K562 (cell line): ENCODE data around the gene CLEC6A.

Experiments used
- CBX8 ChIP-seq: fragments of 200-600 bp; sonication (generic); IDR thresholded peaks from 2 replicates; pipeline ENCODE4 v1.6.1; 2012; ENCODE audit warnings: borderline replicate concordance, mixed run types, low read depth, mild to moderate bottlenecking, moderate library complexity, mixed read lengths, low read length, control low read depth, inconsistent platforms; ENCODE audit not compliant: poor library complexity, severe bottlenecking; ENCODE audit errors: extremely low read depth
- CREM ChIP-seq: IDR thresholded peaks from 2 replicates; pipeline ENCODE4 v1.6.1; 2014; ENCODE audit warnings: antibody characterized with exemption, low read depth
- FOXK1 ChIP-seq: sonication (generic); formaldehyde crosslinking; IDR thresholded peaks from 2 replicates; pipeline ENCODE4 v1.8.0; 2022; ENCODE audit warnings: missing genetic modification reagents, mild to moderate bottlenecking, borderline replicate concordance
- NBN ChIP-seq: fragments of 450-650 bp; IDR thresholded peaks from 2 replicates; pipeline ENCODE4 v1.6.1; 2016; ENCODE audit warnings: low read depth, mild to moderate bottlenecking
- TOE1 ChIP-seq, 2 experiments: fragments of 450-650 bp in 1 of 2; sonication (generic) in 1 of 2; formaldehyde crosslinking in 1 of 2; IDR thresholded peaks; 2 replicates each; pipeline versions ENCODE4 v1.7.1 to v1.8.0; 2016 to 2022; ENCODE audit warnings: borderline replicate concordance in 2 of 2, mild to moderate bottlenecking in 2 of 2, antibody characterized with exemption in 1 of 2, inconsistent platforms in 1 of 2, low read depth in 1 of 2, missing genetic modification reagents in 1 of 2, moderate library complexity in 1 of 2
- TF ChIP-seq, protein P1 (sequence below), 3 experiments: IDR thresholded peaks in 2 of 3; conservative IDR thresholded peaks in 1 of 3; 2 replicates each; pipeline ENCODE4 v1.5.1; 2011 to 2012; ENCODE audit warnings: low read length in 3 of 3, mild to moderate bottlenecking in 3 of 3, control low read depth in 2 of 3, improper control_type of control experiment in 1 of 3, inconsistent platforms in 1 of 3, low read depth in 1 of 3, mixed read lengths in 1 of 3, moderate library complexity in 1 of 3; ENCODE audit not compliant: insufficient read depth in 2 of 3

- TF ChIP-seq NBN, result no peak
- TF ChIP-seq TOE1 (IDR thresholded peaks at IDR 0.05; ENCODE audit: borderline replicate concordance), result no peak
- no peak for TF ChIP-seq TOE1 (CRISPR knock-in tag; IDR thresholded peaks at IDR 0.05; ENCODE audit: borderline replicate concordance, low read depth)
- TF ChIP-seq FOXK1, result no peak
- TF ChIP-seq CBX8, result no peak
- TF ChIP-seq, protein P1, sequence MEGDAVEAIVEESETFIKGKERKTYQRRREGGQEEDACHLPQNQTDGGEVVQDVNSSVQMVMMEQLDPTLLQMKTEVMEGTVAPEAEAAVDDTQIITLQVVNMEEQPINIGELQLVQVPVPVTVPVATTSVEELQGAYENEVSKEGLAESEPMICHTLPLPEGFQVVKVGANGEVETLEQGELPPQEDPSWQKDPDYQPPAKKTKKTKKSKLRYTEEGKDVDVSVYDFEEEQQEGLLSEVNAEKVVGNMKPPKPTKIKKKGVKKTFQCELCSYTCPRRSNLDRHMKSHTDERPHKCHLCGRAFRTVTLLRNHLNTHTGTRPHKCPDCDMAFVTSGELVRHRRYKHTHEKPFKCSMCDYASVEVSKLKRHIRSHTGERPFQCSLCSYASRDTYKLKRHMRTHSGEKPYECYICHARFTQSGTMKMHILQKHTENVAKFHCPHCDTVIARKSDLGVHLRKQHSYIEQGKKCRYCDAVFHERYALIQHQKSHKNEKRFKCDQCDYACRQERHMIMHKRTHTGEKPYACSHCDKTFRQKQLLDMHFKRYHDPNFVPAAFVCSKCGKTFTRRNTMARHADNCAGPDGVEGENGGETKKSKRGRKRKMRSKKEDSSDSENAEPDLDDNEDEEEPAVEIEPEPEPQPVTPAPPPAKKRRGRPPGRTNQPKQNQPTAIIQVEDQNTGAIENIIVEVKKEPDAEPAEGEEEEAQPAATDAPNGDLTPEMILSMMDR (IDR thresholded peaks at IDR 0.05 in 2 of 3, conservative IDR thresholded peaks at IDR 0.05 in 1 of 3; ENCODE audit: insufficient read depth in 2 of 3, low read depth in 1 of 3, low read length in 3 of 3), result no peak
- no peak for TF ChIP-seq CREM
Measured at GRCh38 chr12:8455271-8455670, 491 bp upstream of the CLEC6A start.
